Bronchial epithelial cell (primary cell): ENCODE data around the gene TXNDC15. TPM values are rescaled to one million over a fixed set of nuclear protein-coding genes. Genes with fewer than 3 reads are reported as not detected.

ENCODE experiments used
- DNase-seq: peaks from one replicate; pipeline ENCODE4 v3.0.0-alpha.2; 2010; ENCODE audit warnings: low read depth
- FAIRE-seq: peaks from 2 replicates; lab custom pipeline; 2011; peaks lifted over from hg19 to GRCh38; lab: Jason Lieb, UNC
- H3K27me3 ChIP-seq: 2 replicates; pipeline ENCODE4 v1.5.1; 2011; ENCODE audit warnings: low read length; ENCODE audit not compliant: control insufficient read depth, insufficient read depth
- H3K36me3 ChIP-seq: 2 replicates; pipeline ENCODE4 v1.5.1; 2011; ENCODE audit warnings: low read length; ENCODE audit not compliant: control insufficient read depth, insufficient read depth
- H3K4me3 ChIP-seq: 2 replicates; pipeline ENCODE4 v1.5.1; 2011; ENCODE audit warnings: mild to moderate bottlenecking, low read depth, low read length, control low read depth
- total RNA-seq: library from RNA; depleted of rRNA; stranded (reverse); fragments of >200 nt; gene quantifications from 2 replicates; pipeline ENCODE4 v1.2.1, GENCODE V29; 2014
- TF ChIP-seq, protein P1 (sequence below): IDR thresholded peaks from 2 replicates; pipeline ENCODE4 v1.5.1; 2011; ENCODE audit warnings: mild to moderate bottlenecking, moderate library complexity, low read length, control low read depth, inconsistent platforms; ENCODE audit not compliant: insufficient read depth, severe bottlenecking

TXNDC15 gene
- total RNA-seq, 1 donor from 2014 or later = 45.8 TPM

DNA sequence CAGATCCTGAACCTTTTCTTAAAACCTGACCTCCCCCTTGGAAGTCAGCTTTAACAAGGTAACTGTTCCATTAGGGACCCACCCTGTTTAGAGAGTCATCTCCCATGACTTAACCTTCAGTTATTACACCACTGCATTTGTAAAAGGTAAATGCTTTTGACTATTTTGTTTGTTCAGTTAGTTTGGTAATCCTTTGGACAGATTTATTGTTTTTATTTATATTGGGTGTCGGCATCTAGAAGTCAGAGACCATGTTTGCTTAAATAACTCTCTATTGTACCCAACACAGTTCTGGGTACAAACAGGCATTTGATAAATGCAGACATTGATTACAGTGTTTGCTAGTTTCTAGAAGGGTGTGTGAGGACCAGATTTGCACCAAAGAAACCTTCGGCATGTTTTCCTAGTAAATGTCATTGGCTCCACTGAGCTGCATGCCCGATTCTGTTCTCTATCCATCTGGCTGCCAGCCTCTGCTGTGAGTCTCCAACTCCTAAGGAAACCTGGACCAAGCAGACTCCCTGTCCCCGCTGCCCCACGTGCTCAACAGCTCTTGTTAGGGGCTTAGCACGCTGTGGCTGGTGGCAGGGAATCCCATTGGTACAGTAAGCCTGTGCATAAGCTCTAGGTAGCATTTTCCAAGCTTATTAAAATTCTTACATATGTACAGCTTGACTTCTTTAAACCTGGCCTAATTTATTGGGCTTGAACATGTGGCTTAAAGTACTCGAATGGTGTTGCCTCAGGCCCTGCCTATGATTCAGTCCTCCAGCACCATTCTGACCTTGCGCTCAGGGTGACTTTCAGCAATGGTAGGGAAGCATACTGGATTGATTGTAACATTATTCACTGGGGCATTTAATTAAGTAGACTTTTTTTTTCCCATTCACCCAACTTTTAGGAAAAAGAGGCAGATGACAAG lies 37.4 kb downstream of the TXNDC15 start:
- Histone ChIP-seq H3K4me3 (no peak overlapping the region), H3K36me3 (no peaks in the 10 kb centered on the region), H3K27me3 (no peaks in the 10 kb centered on the region)
- TF ChIP-seq, protein P1, sequence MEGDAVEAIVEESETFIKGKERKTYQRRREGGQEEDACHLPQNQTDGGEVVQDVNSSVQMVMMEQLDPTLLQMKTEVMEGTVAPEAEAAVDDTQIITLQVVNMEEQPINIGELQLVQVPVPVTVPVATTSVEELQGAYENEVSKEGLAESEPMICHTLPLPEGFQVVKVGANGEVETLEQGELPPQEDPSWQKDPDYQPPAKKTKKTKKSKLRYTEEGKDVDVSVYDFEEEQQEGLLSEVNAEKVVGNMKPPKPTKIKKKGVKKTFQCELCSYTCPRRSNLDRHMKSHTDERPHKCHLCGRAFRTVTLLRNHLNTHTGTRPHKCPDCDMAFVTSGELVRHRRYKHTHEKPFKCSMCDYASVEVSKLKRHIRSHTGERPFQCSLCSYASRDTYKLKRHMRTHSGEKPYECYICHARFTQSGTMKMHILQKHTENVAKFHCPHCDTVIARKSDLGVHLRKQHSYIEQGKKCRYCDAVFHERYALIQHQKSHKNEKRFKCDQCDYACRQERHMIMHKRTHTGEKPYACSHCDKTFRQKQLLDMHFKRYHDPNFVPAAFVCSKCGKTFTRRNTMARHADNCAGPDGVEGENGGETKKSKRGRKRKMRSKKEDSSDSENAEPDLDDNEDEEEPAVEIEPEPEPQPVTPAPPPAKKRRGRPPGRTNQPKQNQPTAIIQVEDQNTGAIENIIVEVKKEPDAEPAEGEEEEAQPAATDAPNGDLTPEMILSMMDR = no peak
- FAIRE-seq (peak; percentile 13), DNase-seq (peak; percentile 5)

DNA sequence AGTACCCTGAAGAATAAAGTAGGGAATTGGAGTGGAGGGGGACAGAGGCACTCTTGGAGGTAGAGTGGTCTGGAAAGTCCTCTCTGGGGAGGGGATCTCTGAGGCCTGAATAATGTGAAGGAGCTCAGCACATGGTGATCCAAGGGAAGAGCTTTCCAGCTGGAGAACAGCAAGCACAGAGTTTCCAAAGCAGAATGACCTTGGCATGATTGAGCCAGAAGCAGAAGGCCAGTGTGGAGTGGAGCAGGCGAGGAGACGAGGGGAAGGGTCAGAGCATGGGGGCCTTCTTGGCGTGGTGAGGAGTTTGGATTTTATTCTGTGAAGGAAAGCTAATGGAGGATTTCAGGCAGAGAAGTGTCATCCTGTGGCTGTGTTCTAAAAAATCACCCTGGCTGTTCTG lies 39.1 kb downstream of the TXNDC15 start:
- Histone ChIP-seq H3K4me3 (no peak overlapping the region), H3K27me3 (no peaks in the 10 kb centered on the region), H3K36me3 (no peaks in the 10 kb centered on the region)
- FAIRE-seq (no peak), DNase-seq (no peak)
- TF ChIP-seq, protein P1 = no peak

DNA sequence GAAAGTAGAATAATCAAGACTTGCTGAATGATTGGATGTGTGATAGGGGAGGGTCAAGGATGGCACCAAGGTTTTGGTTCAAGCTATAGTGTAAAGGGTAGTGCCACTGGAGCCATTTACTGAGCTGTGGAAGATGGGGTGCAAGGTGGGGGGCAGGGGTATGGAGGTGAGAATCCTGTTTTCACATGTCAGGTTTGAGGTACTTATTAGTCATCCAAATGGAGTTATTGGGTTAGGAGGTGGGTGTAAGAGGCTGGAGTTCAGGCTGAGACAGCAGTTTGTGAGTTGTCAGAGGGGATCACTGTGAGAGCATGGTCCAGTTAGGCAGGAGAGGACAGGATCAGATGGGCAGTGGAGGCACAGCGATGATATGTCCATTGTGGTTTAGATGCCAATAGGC lies 39.6 kb downstream of the TXNDC15 start:
- Histone ChIP-seq H3K27me3 (no peaks in the 10 kb centered on the region), H3K36me3 (no peaks in the 10 kb centered on the region), H3K4me3 (no peak overlapping the region)
- DNase-seq = peak; percentile 33
- peak; percentile 36 for FAIRE-seq
- TF ChIP-seq, protein P1 = no peak

DNA sequence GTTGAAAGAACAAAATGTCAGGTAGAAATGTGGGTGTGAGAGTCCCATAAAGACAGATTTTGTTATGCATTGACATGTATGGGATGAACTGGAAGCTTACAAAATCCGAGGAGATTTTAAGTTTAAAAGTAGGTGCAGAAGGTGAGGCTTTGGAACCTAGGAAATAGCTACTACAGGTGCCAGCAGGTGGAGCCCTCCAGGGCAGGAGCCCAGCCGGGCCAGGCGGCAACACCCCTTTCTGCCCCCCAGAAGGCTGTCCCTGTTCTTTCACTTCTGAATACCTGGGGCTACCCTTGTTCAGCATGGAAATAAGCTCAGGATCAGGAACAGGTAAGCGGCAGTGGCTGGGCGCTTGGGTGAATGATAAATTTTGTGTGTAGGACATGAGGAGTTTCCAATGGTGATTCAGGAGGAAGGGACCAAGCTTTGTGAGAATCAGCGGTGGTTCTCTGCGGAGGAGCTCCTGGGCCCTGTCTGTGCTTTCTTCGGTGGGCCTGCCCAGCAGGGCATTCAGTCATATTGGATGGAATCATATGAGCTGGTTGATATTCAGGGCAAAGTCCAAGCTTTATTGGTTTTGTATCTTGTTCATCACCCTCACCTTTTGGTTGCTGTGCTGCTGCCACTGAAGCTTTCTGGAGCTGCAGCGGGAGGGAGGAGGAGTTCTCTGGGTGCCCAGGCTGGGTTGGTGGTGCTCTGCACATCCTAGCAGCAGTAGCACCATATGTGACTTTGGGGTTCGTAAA lies 43.1 kb downstream of the TXNDC15 start:
- no peak for FAIRE-seq
- Histone ChIP-seq H3K36me3 (no peaks in the 10 kb centered on the region), H3K27me3 (no peaks in the 10 kb centered on the region), H3K4me3 (no peak overlapping the region)
- TF ChIP-seq, protein P1 = peak; percentile 71
- DNase-seq = peak; percentile 7

DNA sequence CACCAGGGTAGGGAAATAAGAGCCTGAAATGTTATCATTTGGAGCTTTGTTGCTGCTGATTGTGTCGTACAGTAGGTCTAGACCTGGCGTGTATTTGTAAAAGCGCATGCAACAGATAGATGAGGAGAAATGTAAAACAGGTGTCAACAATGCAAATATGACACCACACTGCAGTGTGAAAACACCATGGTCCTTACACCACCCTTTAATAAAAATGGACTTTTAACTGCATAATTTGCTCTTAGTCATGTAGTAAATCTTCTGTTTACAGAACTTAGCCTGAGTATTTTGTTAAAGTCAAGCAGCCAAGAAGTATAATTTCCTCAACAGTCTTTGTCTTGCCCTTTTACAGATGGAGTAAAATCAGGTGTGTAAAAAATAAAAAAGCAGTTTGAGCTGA lies 44.7 kb downstream of the TXNDC15 start:
- TF ChIP-seq, protein P1 = no peak
- no peak overlapping the region for H3K4me3 ChIP-seq
- no peaks in the 10 kb centered on the region for H3K36me3 ChIP-seq
- DNase-seq (no peak), FAIRE-seq (no peak)
- no peaks in the 10 kb centered on the region for H3K27me3 ChIP-seq
